ENCODE results near the gene LCTL.

The LCTL gene, protein sequence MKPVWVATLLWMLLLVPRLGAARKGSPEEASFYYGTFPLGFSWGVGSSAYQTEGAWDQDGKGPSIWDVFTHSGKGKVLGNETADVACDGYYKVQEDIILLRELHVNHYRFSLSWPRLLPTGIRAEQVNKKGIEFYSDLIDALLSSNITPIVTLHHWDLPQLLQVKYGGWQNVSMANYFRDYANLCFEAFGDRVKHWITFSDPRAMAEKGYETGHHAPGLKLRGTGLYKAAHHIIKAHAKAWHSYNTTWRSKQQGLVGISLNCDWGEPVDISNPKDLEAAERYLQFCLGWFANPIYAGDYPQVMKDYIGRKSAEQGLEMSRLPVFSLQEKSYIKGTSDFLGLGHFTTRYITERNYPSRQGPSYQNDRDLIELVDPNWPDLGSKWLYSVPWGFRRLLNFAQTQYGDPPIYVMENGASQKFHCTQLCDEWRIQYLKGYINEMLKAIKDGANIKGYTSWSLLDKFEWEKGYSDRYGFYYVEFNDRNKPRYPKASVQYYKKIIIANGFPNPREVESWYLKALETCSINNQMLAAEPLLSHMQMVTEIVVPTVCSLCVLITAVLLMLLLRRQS

DNA sequence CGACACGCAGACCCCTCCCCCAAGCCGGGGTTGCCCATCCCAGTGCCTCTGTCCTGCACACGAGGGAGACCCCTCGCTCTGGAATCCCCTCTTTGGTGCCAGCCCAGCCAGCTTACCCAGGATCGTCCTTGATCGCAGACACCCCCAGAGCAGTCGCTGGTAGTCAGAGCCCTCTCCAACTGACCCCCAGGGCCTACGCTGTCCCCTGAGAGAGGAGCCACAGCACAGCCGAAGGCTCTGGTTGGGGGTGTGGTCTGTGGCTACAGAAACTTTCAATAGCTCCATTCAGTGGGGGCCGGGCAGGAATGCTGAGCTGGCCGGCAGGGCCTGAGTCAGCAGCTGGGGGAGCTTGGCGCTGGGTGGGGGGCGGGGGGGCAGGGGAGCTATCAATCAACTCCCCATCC is at the start of gene LCTL:
Gene LCTL, minus strand, starts transcription at position 258 of the 404 bp plus-strand sequence. CDS start 633 bp downstream, outside the sequence.
- peak; percentile 33 for DNase-seq

DNA sequence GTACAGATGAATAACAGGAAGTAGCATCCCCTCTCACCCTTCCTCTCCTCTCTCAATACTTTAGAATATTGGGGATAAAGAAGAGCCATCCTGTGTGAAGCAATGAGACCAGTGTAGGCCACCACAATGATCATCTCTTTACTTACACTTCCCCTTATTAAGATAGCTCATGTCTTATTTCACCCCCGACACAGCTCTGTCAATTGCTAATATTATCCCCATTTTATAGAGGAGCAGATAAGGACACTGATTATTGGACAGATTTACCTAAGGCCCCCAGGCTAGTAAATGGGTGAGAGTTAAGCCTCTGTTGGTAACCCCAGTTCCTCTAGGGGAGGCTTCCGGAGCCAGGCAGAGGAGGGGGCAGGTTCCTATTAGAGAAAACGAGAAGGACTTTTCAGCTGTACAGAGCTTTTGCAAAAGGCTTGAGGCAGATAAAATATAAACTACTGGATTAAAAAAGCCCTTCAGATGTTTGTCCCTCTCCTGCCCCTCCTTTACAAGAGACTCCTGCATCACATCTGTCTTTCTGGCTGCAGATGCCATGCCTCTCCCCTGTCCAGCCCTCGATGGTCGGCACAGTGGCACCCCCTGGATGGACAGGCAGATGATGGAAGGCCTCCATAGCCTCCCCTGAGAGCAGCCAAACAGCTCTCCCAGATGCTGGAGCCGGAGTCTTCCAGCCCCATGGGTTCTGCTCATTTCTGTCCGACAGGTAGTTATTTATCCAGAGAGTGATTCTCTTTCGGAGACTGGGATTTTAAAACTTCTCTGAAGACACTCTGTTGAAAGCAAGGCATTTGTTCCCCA is 49.4 kb upstream of the LCTL start:
- DNase-seq: no peak

DNA sequence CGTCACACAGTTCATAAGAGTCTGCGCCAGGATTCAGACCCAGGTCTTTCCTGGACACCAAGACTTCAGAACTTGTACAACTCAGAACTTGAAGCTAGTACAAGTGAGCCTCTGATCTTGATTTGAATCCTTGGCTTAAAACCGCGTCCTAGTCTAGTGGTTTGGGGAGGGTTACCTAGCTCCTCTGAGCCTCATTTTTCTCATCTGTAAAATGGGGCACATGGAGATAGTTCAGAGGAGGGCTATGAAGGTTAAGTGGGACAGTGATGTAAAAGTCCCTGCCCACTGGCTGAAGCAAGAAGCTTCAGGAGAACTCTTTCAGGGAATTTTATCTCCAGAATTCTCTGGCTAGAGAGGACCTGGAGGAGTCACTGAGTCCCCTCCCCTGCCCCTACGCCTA is 48.7 kb upstream of the LCTL start:
- DNase-seq: no peak

DNA sequence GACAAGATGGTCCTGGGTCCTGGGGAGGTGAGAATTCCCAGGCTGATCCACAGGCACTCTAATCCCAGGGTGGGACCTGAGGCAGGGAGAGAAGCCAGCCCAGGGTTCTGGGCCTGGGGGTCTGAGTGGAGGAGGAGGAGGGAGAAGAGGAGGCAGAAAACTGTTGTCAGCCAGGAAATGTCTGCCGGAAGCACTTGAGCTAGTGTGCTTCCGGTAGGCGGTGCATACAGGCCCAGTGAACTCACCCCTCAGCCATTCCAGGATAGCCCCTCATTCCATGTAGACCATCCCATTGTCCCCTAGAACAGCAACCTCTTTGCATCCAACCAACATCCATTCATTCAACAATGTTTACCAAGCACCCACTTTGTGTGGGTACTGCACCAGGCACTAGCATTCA is 47.9 kb upstream of the LCTL start:
- no peak for DNase-seq

DNA sequence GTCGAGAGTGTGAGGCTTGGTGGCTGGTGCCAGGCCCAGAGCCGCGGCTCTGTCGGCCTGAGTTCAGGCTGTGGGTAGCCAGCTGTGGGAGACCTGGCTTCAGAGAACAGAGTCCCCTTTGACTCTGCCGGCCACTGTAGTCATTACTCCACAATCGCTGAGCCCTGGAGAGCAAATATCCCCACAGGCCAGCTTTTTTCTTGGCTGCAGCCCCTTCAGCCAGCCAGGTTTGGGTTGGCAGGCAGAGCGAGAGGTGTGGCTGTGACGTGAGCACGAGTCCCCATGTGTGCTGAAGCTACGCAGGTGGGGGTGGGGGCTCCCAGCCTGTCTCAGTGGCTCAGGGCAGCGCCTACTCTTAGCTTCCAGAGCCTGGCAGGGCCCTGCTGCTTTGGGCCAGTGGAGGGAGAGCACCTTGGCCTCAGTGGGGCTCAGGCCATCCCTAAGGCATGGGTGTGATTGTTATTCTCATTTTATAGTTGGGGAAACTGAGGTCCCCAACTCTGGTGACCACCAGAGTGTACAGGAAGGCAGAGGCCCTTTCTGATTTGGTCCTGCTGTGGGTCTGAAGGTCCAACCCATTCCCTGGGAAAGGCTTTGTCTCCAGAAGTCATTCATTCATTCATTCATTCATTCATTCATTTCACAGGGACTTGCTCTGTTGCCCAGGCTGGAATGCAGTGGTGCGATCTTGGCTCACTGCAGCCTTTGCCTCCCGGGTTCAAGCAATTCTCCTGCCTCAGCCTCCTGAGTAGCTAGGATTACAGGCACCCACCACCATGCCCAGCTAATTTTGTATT is 45.7 kb upstream of the LCTL start:
- no peak for DNase-seq

DNA sequence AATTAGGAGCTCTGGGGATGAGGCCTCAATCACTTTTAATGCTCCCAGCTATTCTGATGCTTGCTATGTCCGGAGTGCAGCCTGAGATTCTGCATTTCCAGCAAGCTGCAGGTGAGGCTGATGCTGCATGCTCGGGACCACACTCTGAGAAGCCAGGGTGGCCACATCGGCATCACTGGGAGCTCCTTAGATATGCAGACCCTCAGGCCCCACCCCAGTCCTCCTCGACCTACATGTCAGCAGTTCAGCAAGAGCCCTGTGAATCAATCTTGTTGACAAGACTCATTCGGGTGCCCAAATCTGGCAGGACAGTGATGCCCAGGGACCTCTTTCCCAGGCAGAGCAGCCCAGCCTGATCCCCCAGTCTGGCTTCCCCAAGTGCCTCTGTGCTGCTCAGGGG is 44.1 kb upstream of the LCTL start:
- DNase-seq: no peak

DNA sequence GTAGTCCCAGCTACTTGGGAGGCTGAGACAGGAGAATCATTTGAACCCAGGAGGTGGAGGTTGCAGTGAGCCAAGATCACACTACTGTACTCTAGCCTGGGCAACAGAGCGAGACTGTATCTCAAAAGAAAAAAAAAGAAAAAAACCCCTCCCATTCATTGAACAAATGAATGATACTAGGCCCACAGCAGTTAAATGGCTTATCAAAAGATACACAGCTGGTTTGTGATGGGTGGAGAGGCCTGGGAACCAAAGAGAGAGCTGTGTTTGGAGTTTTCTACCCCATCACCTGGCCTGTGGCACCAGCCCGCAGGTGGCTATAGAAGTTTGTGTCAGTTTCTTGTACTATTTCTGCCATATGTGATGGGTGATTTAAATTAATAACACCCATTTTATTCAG is 43.1 kb upstream of the LCTL start:
- DNase-seq: no peak

DNA sequence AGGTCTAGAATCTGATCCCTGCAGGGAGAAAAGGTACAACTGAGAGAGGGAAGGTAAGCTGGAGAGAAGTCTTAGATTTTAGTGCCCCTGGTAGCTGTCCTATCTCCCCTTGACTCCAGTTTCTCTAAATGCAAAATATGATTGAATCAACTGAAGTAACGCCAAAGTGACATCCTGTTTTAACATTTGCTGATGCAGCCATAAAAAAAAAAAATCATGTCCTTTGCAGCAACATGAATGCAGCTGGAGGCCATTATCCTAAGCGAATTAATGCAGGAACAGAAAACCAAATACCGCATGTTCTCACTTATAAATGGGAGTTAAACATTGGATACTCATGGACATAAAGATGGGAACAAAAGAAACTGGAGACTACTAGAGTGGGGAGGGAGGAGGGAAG is 42.4 kb upstream of the LCTL start:
- DNase-seq: no peak

DNA sequence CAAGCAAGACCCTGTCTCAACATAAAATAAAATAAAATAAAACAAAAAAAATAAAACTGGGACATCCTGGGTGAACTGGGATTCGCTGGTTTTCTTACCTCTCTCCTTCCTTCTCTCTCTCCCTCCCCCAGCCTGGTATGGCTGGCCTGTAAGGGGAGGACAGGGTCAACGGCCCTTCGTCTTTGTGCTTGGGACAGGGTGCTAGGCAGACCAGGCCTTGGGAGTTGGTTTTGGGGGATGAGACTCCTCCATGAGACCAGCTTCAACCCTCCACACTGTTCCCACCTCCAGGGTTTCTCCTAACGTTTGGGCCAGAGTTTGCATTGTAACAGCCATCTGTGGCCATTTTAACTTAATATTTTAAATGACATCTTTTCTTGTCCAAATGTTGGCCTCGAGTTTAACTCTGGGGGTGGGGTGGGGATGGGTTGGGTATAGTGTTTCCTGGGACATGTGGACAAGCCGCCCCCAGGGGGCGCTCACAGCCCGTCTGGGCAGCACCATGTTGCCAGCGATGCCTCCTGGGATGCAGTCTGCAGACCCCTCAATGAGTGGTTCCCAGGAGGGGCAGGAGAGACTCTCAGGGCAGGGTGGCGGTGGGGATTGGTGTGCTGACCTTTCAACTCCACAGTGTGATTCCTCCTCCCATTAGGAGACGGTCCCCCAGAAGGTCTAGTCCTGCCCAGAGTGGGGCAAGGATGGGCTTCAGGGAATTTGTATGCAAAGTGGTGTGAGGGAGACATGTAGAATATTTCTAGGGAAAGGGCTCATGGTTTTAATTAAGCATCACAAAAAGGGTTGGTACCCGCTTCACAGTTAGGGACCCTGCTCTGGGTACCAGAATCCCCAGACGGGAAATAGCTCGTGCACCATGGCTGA is 37.7 kb upstream of the LCTL start:
- peak; percentile 25 for DNase-seq

DNA sequence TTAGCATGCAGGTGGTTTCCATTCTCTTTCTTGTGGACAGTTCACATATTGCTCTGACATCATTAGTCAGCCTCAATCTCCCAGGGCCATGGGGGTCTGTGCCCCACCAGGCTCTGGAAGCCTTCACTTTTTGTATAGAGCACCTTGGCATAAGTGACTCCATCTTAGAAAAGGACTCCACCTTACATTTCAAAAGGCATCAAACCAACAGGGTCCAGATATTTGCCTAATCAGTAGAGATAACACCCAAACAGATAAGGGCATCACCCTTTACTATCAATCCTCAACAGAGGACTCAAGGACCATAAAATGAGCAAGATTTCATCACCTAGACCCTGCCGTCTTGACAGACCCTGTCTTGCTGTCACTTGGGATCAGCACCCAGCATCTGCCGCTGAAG is 35.7 kb upstream of the LCTL start:
- no peak for DNase-seq

DNA sequence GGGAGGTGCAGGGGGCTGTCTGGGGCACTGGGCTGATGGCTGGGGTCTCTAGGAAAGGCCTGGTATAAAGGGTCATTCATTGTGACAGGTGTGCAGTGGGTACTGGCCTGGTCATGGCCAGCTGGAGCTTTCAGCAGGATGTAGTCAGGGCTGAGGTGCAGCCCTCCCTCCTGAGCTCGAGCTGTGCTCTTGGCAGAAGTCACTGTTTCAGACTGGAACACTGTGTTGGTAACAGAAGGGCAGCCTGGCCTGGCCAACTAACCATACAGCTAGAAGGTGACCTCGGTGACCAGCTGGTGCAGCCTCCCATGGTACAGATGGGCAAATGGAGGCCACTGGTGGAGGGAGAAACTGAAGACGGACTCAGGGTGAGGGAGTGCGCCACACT is 34.4 kb upstream of the LCTL start:
- no peak for DNase-seq

DNA sequence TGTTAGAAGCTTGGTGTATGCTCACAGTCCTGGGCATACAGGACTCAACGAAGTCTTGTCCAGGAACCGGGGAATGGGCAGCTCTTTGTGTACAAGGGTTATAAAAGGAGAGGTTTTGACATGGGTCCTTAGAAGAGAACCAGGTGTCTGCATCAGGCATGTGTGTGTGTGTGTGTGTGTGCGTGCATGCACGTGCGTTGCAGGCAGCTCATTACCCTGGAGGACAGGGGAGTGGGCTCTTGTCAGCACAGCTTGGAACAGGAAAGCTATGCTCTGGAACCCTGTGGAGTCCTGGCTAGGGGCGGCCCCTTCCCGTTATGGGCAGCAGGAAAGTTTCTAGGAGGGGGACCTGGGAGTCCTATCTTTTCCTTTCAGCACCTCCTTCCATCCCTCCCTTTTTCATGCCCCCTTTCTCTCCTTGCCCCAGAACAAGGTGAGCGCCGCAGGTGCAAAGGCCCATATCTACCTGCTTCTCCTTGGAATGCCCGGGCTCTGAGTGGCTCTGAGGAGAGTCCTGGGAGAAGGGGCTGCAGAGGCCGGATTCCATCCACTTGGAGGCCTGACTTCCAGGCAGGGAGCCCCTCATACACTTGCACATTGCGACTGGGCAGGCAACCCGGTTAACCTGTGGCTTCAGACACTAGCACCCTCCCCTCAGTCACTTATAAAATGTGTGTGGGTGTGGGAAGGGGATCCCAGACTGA is 33.9 kb upstream of the LCTL start:
- DNase-seq: no peak

DNA sequence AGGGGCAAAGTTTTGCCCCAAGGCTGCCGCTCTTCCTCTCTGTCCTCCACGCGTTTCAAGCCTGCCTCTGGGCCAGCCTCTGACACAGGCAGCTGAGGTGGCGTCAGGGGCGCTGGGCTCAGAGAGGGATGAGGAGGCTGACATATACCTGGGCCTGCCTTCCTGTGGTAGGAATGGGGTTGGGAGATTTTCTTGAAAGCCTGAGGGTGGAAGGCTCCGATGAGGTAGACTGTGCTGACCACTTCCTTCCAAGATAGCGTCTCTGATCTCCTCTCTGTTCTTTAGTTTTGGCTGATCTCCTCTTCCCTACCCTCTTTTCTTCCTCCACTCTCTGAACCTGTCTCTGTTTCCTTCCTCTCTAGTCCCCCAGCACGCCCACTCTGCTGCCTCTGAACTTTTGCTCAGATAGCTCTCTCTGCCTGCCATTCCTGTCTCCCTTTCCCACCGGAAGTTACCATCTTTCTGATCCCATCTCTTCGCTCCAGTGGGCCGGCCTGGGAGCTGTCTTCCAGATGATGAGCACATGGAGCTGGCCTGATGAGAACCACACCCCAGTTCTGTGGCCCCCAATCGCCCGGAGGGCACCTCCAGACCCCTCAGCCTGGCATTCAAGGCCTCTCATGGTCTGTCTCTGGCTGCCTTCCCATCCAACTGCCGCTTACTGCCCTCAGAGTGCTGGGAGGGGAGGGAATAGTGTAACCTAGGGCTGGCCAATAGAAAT is 32.5 kb upstream of the LCTL start:
- DNase-seq: no peak

DNA sequence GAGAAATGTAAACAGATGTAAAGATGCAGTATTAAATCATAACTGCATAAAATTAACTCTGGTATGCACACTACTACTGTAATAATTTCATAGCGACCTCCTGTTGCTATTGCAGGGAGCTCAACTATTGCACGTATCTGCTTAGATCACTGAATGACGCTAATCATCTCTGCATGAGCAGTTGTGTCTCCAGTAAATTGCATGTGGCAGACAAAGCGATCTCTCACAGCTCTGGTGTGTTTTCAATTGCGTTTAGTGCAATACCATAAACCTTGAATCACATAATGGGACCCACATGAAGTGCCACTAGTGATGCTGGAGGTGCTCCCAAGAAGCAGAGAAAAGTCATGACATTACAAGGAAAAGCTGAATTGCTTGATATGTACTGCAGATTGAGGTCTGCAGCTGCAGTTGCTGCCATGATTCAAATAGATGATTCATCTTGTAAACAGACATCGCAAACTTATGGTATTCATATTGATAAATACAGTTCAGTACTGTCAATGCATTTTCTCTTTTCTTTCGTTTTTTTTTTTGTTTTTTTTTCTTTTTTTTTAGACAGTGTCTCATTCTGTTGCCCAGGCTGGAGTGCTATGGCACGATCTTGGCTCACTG is 30.2 kb upstream of the LCTL start:
- no peak for DNase-seq

DNA sequence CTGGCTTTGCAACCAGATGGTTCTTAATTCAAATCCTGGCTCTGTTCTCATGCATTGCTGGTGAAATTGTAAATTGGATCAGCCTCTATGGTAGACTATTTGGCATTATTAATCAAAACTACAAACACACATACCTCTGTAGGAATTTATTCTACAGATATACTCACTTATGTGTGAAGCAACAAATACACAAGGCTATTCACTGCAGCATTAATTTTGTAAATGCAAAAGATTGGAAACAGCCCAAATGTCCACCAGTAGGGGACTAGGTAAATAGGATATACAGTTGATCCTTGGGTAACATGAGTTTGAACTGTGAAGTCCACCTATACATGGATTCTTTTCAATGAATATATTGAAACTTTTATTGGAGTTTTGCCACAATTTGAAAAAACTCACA is 29.5 kb upstream of the LCTL start:
- DNase-seq: no peak

DNA sequence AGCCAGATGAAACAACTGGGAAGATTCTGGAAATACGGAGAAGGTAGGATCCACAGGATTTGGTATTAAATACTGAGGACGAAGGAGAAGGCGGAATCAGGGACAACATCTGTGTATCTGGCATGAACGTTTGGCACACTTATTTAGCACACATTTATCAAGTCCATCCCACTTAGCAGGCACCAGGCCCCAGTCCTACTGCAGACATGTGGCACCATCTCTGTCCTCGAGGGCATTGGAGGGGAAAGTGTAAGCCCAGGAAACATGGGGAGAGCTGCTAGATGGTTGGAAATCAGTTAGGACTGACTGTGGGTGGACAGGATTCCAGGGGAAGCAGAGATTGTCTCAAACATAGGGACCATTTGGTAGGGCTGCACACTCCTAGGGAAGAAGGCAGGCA is 29.0 kb upstream of the LCTL start:
- DNase-seq: no peak

DNA sequence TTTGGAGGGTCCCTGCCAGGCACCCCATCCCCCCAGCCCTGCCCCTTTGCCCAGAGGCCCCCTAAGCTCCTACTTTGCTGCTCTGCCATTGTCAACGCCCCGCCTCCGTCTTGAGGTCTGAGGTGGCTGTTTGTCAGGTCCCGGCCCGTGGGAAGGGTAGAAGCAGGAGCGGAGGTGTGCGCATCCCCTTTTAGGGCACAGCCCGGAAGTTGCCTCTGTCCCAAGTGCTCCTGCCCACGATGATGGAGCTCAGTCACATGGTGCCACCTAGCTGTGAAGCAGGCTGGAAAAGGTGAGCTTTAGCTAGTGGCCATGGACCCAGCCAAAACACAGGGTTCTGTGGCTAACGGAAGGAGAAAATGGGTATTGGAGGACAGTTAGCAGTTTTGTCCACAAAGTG is 28.5 kb upstream of the LCTL start:
- no peak for DNase-seq

DNA sequence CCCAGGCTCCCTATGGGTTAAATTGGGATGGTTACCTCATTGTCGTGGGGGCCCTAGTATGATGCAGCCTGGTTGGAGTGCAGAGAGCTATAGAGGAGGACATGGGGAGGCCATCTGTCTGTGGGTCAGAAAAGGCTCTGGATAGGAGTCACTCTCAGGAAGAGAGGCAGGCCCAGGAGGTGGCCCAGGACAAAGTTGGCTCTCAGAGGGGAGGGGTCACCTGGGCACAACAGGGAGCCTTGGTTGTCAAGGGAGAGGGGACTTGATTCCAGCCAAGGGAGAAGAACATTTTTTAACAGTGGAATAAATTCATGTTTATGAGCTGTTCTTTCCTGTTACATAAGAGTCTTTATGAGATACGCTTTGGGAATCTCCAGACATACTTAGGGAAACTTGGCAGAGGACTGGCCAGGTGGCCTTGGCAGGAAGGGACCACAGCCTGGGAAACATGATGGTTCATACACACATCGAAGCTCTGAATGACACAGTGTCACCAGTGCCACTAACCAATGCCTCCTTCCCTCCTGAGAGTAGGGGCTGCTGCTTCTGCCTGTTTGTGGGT is 27.5 kb upstream of the LCTL start:
- no peak for DNase-seq

DNA sequence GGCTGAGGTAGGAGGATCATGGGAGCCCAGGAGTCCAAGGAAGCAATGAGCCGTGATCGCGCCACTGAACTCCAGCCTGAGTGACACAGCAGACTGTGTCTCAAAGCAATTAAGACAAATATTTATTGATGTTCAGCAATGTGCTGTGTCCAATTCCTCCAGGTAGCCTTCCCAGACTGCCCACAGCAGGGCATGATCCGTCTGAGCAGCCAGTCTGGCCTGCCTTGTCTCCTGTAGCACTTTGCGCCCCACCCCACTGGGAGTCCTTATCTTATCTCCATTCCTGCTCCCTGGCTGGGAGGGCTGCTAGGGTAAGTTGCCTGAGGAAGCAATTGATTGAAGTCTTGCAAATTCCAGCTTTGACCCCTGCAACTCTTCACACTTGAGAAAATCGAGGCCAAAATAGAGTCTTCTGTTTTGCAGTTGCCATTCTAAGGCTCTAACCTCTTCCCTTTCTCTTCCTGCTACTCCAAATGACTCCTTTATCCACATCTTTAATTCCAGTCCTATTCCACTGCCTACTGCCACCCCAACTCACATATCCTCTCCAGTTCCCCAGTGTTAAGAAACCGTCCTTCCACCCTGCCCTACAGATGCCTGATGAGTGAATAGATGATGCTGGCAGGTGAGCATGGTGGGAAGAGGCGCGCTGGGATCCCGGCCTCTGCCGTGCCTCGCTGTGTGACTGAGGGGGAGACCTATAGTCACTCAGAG is 26.9 kb upstream of the LCTL start:
- no peak for DNase-seq

Data from kidney glomerular epithelial cell (primary cell).